ENCODE data around the gene URI1. TPM values are rescaled to one million over a fixed set of nuclear protein-coding genes. Genes with fewer than 3 reads are reported as not detected.

Gene URI1
- total RNA-seq, 1 donor: 60.9 TPM

DNA sequence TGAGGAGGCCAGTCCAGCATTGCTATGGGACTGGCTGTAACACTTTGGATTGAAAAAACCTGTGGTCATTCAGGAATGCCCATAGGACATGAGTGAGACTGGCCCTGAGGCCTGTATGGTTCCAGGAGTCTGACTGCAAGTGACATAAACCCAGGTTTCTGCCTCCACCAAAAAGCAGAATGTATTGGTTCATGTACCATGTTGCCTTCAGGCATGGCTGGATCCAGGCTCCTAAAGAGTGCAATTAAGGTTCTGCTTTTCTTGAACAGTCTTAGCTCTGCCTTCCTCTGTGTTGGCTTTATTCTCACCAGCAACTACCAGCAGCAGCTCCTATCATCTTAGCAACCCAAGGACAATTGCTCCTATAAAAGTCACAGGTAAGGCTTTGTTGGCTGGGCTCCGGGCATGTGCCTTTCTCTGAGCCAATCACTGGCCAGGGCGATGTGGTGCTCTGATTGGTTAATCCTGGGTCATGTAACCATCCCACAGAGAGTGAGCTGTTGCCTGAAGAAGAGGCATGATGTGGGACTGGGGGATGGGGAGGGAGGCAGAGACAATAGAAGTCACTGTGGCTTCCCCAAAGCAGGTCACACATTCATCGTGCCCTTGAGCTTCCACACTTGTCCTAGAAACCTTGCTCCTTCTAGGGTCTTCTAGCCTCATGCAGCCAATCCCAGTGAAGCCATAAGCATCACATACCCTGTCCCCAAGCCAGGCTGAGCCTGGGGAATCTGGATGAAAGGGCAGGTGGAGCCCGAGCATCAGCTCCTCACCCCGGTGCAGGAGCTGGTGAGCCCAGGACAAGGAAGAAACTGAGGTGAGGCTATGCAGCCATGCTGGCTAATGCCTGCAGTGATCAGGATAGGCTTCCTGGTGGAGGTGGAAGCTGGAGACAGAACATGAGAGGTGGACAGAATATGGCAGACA is 123.9 kb downstream of the URI1 start:
- no peak overlapping the region for H3K4me3 ChIP-seq (ENCODE audit: low read depth, low read length)
- DNase-seq (ENCODE audit: low read depth): no peak
- TF ChIP-seq, protein P1, sequence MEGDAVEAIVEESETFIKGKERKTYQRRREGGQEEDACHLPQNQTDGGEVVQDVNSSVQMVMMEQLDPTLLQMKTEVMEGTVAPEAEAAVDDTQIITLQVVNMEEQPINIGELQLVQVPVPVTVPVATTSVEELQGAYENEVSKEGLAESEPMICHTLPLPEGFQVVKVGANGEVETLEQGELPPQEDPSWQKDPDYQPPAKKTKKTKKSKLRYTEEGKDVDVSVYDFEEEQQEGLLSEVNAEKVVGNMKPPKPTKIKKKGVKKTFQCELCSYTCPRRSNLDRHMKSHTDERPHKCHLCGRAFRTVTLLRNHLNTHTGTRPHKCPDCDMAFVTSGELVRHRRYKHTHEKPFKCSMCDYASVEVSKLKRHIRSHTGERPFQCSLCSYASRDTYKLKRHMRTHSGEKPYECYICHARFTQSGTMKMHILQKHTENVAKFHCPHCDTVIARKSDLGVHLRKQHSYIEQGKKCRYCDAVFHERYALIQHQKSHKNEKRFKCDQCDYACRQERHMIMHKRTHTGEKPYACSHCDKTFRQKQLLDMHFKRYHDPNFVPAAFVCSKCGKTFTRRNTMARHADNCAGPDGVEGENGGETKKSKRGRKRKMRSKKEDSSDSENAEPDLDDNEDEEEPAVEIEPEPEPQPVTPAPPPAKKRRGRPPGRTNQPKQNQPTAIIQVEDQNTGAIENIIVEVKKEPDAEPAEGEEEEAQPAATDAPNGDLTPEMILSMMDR (IDR thresholded peaks at IDR 0.05; ENCODE audit: insufficient read depth, low read depth, low read length): no peak

Small RNA genes lying within 50 kb of the gene (small RNA-seq; reads per million reads assigned to genes)
- not detected for gene AC008798.1
- gene TAF9P3: not detected

Other genes with a start within 250 kb of the URI1 start
- gene C19orf12, start 227.0 kb upstream of the URI1 start, total RNA-seq: 29.0 and 38.4 TPM in 2 replicates
- 6.8 and 10.4 TPM in 2 replicates for gene CCNE1, start 130.2 kb upstream of the URI1 start, total RNA-seq